Measurements from ENCODE around the gene OR56A1. TPM values are rescaled to one million over a fixed set of nuclear protein-coding genes. Genes with fewer than 3 reads are reported as not detected.

The OR56A1 gene
- total RNA-seq, 1 donor from 2014 or later, result 0.13 TPM

- Mint-ChIP-seq H3K4me1 (no peaks in the 10 kb centered on the region), H3K27me3 (ENCODE audit: low read depth) (peaks cover 26% of the 10 kb centered on the region), H3K27ac (no peak overlapping the region), H3K4me3 (no peak overlapping the region), H3K36me3 (no peaks in the 10 kb centered on the region), H3K9me3 (no peaks in the 10 kb centered on the region)
- TF ChIP-seq CTCF (IDR thresholded peaks at IDR 0.05; ENCODE audit: unreplicated experiment), result no peak
- DNase-seq (ENCODE audit: low spot score in 2 of 2, unreplicated experiment in 2 of 2), result no peak
Measured at GRCh38 chr11:6061475-6061874, 30.9 kb upstream of the OR56A1 start.

- no peaks in the 10 kb centered on the region for H3K36me3 Mint-ChIP-seq
Measured at GRCh38 chr11:6057452-6057851, 26.9 kb upstream of the OR56A1 start.

GRCh38 chr11:6055569-6055968, 25.0 kb upstream of the OR56A1 start:
- Mint-ChIP-seq H3K36me3 (no peaks in the 10 kb centered on the region), H3K4me3 (no peak overlapping the region), H3K27ac (no peak overlapping the region), H3K27me3 (ENCODE audit: low read depth) (peaks cover 38% of the 10 kb centered on the region), H3K4me1 (no peaks in the 10 kb centered on the region), H3K9me3 (no peaks in the 10 kb centered on the region)
- no peak for TF ChIP-seq CTCF (IDR thresholded peaks at IDR 0.05; ENCODE audit: unreplicated experiment)
- no peak for DNase-seq (ENCODE audit: low spot score in 2 of 2, unreplicated experiment in 2 of 2)

More at GRCh38 chr11:6057452-6057851, 26.9 kb upstream of the OR56A1 start:
- DNase-seq (ENCODE audit: low spot score in 2 of 2, unreplicated experiment in 2 of 2), result no peak
- Mint-ChIP-seq H3K4me3 (no peak overlapping the region), H3K27ac (no peak overlapping the region), H3K27me3 (ENCODE audit: low read depth) (peaks cover 41% of the 10 kb centered on the region), H3K4me1 (no peaks in the 10 kb centered on the region), H3K9me3 (no peaks in the 10 kb centered on the region)
- TF ChIP-seq CTCF (IDR thresholded peaks at IDR 0.05; ENCODE audit: unreplicated experiment), result no peak

- no peak for DNase-seq (ENCODE audit: low spot score in 2 of 2, unreplicated experiment in 2 of 2)
- H3K4me3 Mint-ChIP-seq, result no peak overlapping the region
- H3K27me3 Mint-ChIP-seq (ENCODE audit: low read depth), result peaks cover 35% of the 10 kb centered on the region
- H3K9me3 Mint-ChIP-seq, result no peaks in the 10 kb centered on the region
- no peak overlapping the region for H3K27ac Mint-ChIP-seq
- H3K4me1 Mint-ChIP-seq, result no peaks in the 10 kb centered on the region
- no peaks in the 10 kb centered on the region for H3K36me3 Mint-ChIP-seq
- TF ChIP-seq CTCF (IDR thresholded peaks at IDR 0.05; ENCODE audit: unreplicated experiment), result no peak
Measured at GRCh38 chr11:6052374-6052773, 21.8 kb upstream of the OR56A1 start.

GRCh38 chr11:6040874-6041273, 10.3 kb upstream of the OR56A1 start:
- Mint-ChIP-seq H3K27ac (no peak overlapping the region), H3K36me3 (no peaks in the 10 kb centered on the region), H3K27me3 (ENCODE audit: low read depth) (peaks cover 17% of the 10 kb centered on the region), H3K9me3 (no peaks in the 10 kb centered on the region), H3K4me3 (no peak overlapping the region), H3K4me1 (no peaks in the 10 kb centered on the region)
- no peak for TF ChIP-seq CTCF (IDR thresholded peaks at IDR 0.05; ENCODE audit: unreplicated experiment)
- no peak for DNase-seq (ENCODE audit: low spot score in 2 of 2, unreplicated experiment in 2 of 2)

GRCh38 chr11:6027501-6027900, 3.1 kb downstream of the OR56A1 start:
- Mint-ChIP-seq H3K9me3 (no peaks in the 10 kb centered on the region), H3K27ac (no peak overlapping the region), H3K4me3 (no peak overlapping the region), H3K4me1 (no peaks in the 10 kb centered on the region), H3K27me3 (ENCODE audit: low read depth) (peaks cover 34% of the 10 kb centered on the region), H3K36me3 (no peaks in the 10 kb centered on the region)
- DNase-seq (ENCODE audit: low spot score in 2 of 2, unreplicated experiment in 2 of 2), result no peak
- no peak for TF ChIP-seq CTCF (IDR thresholded peaks at IDR 0.05; ENCODE audit: unreplicated experiment)
